IMR-90 (cell line): ENCODE measurements around the gene BCKDK. TPM values are rescaled to one million over a fixed set of nuclear protein-coding genes. Genes with fewer than 3 reads are reported as not detected.

Experiments used
- ATAC-seq: fragments of 200-7000 bp; cut with Tn5 transposase; 2 replicates; pipeline ENCODE4 v1.9.1; 2020; ENCODE audit warnings: low read depth, mild to moderate bottlenecking, moderate library complexity
- BruUV-seq: library from RNA; stranded (reverse); fragments of 400-500 nt; replicated peaks from 2 replicates; lab custom pipeline; 2021; lab: Mats Ljungman, UMichigan
- CTCF ChIA-PET: fragments of 300-600 bp; formaldehyde crosslinking; extraction: SDS; loops from one replicate; lab custom pipeline; 2021; ENCODE audit warnings: antibody characterized with exemption; lab: Yijun Ruan, JAX
- POLR2A ChIA-PET: fragments of 300-600 bp; sonication (Branson Sonifier 250); formaldehyde crosslinking; loops from one replicate; lab custom pipeline; 2022; ENCODE audit warnings: antibody characterized with exemption; ENCODE audit not compliant: unreplicated experiment; lab: Charles Lee
- DNase-seq: peaks from one replicate; pipeline ENCODE4 v3.0.0; 2013
- H2AFZ ChIP-seq: replicated peaks from 2 replicates; pipeline ENCODE3; 2013; ENCODE audit warnings: low read length, mild to moderate bottlenecking; ENCODE audit not compliant: poor library complexity
- H2AK5ac ChIP-seq: 2 replicates; pipeline ENCODE4 v1.6.1; 2013; ENCODE audit warnings: low read depth, low read length, inconsistent platforms
- H2AK9ac ChIP-seq: replicated peaks from 2 replicates; pipeline ENCODE3; 2013; ENCODE audit warnings: mild to moderate bottlenecking, low read depth, low read length, moderate library complexity; ENCODE audit not compliant: poor library complexity
- H2BK120ac ChIP-seq: 2 replicates; pipeline ENCODE4 v1.6.1; 2013; ENCODE audit warnings: low read depth, low read length, inconsistent platforms
- H2BK15ac ChIP-seq: 3 replicates; pipeline ENCODE4 v1.6.1; 2013; ENCODE audit warnings: low read depth, low read length, inconsistent platforms
- H2BK20ac ChIP-seq: 2 replicates; pipeline ENCODE4 v1.6.1; 2013; ENCODE audit warnings: low read depth, mild to moderate bottlenecking, inconsistent platforms, low read length, moderate library complexity
- H2BK5ac ChIP-seq: 2 replicates; pipeline ENCODE4 v1.6.1; 2013; ENCODE audit warnings: mild to moderate bottlenecking, low read depth, low read length, inconsistent platforms; ENCODE audit not compliant: poor library complexity, severe bottlenecking
- H3K14ac ChIP-seq: replicated peaks from 2 replicates; pipeline ENCODE4 v1.6.1; 2013; ENCODE audit warnings: low read depth, low read length, inconsistent platforms
- H3K18ac ChIP-seq: 2 replicates; pipeline ENCODE4 v1.6.1; 2013; ENCODE audit warnings: low read depth, low read length, control low read depth
- H3K23ac ChIP-seq: 2 replicates; pipeline ENCODE4 v1.6.1; 2013; ENCODE audit warnings: low read depth, low read length, inconsistent platforms
- H3K27ac ChIP-seq: 2 replicates; pipeline ENCODE4 v1.5.1; 2013; ENCODE audit warnings: mild to moderate bottlenecking, control low read depth, low read length; ENCODE audit not compliant: insufficient read depth
- H3K27me3 ChIP-seq: 2 replicates; pipeline ENCODE4 v1.6.1; 2013; ENCODE audit warnings: low read length; ENCODE audit not compliant: control insufficient read depth, insufficient read depth
- H3K36me3 ChIP-seq: 2 replicates; pipeline ENCODE4 v1.6.1; 2013; ENCODE audit warnings: low read length, mixed read lengths; ENCODE audit not compliant: control insufficient read depth, insufficient read depth
- H3K4ac ChIP-seq: 2 replicates; pipeline ENCODE4 v1.6.1; 2013; ENCODE audit warnings: low read depth, low read length, inconsistent platforms
- H3K4me1 ChIP-seq: 2 replicates; pipeline ENCODE4 v1.6.1; 2013; ENCODE audit warnings: low read length, mixed read lengths; ENCODE audit not compliant: control insufficient read depth, insufficient read depth
- H3K4me2 ChIP-seq: 2 replicates; pipeline ENCODE4 v1.6.1; 2013; ENCODE audit warnings: low read depth, mild to moderate bottlenecking, control low read depth, low read length, moderate library complexity
- H3K4me3 ChIP-seq: 2 replicates; pipeline ENCODE4 v1.5.1; 2013; ENCODE audit warnings: low read depth, mild to moderate bottlenecking, control low read depth, low read length, moderate library complexity; ENCODE audit not compliant: insufficient read depth
- H3K56ac ChIP-seq: 2 replicates; pipeline ENCODE4 v1.6.1; 2013; ENCODE audit warnings: low read length, inconsistent platforms; ENCODE audit not compliant: insufficient read depth; ENCODE audit errors: extremely low read depth
- H3K79me1 ChIP-seq, 2 experiments: 2 replicates each; pipeline ENCODE4 v1.6.1; 2013; ENCODE audit warnings: low read length in 2 of 2, inconsistent platforms in 1 of 2, low read depth in 1 of 2
- H3K9ac ChIP-seq: 2 replicates; pipeline ENCODE4 v1.6.1; 2013; ENCODE audit warnings: low read depth, low read length, control low read depth
- H3K9me1 ChIP-seq: 2 replicates; pipeline ENCODE4 v1.6.1; 2013; ENCODE audit warnings: low read length, inconsistent platforms; ENCODE audit not compliant: insufficient read depth
- H3K9me3 ChIP-seq: 2 replicates; pipeline ENCODE4 v1.6.1; 2013; ENCODE audit warnings: low read length; ENCODE audit not compliant: control insufficient read depth, insufficient read depth
- H4K20me1 ChIP-seq: 2 replicates; pipeline ENCODE4 v1.6.1; 2013; ENCODE audit warnings: low read length, inconsistent platforms; ENCODE audit not compliant: insufficient read depth
- H4K5ac ChIP-seq: 2 replicates; pipeline ENCODE4 v1.6.1; 2013; ENCODE audit warnings: mild to moderate bottlenecking, low read depth, low read length, control low read depth
- H4K8ac ChIP-seq, 2 experiments: 2 replicates each; pipeline ENCODE4 v1.6.1; 2013; ENCODE audit warnings: low read depth in 2 of 2, low read length in 2 of 2, control low read depth in 1 of 2, inconsistent platforms in 1 of 2
- H4K91ac ChIP-seq: 2 replicates; pipeline ENCODE4 v1.6.1; 2013; ENCODE audit warnings: low read depth, low read length, inconsistent platforms; ENCODE audit not compliant: insufficient read depth
- POLR2A ChIP-seq: IDR thresholded peaks from 2 replicates; pipeline ENCODE4 v1.6.1; 2012; ENCODE audit warnings: mild to moderate bottlenecking, low read depth, low read length
- RCOR1 ChIP-seq: IDR thresholded peaks from 2 replicates; pipeline ENCODE4 v1.6.1; 2012; ENCODE audit warnings: mild to moderate bottlenecking, low read length, improper control_type of control experiment; ENCODE audit not compliant: insufficient replicate concordance
- SMC3 ChIP-seq: fragments of 150-350 bp; IDR thresholded peaks from 2 replicates; pipeline ENCODE4 v1.6.1; 2016; ENCODE audit warnings: low read depth, mild to moderate bottlenecking, antibody characterized with exemption, low read length, moderate library complexity
- WGBS, 2 experiments: methylation state at CpG; one replicate each; pipeline versions ENCODE4 v1.1.5 to v1.1.7; 2013; ENCODE audit warnings: missing lambda C conversion rate in 2 of 2; ENCODE audit not compliant: insufficient read length in 1 of 2; ENCODE audit errors: extremely low coverage in 2 of 2; 5-methylcytosine and 5-hydroxymethylcytosine counted together
- dilution Hi-C: fragments of 300-500 bp; cut with HindIII; formaldehyde crosslinking; loops from one replicate; pipeline ENCODE4 v1.14.3; 2018; ENCODE audit warnings: low sequenced_read_pairs; ENCODE audit not compliant: unreplicated experiment
- in situ Hi-C: fragments of 300-500 bp; cut with MboI; formaldehyde crosslinking; loops from 3 replicates; pipeline ENCODE4 v1.14.3; 2019; ENCODE audit warnings: low sequenced_read_pairs, inconsistent platforms, mixed read lengths
- intact Hi-C: fragments of 100-400 bp; cut with micrococcal nuclease; formaldehyde crosslinking; loops from 2 replicates; pipeline ENCODE4 v1.10.0; 2022
- polyA plus RNA-seq, 3 experiments: library from polyadenylated mRNA; depleted of rRNA; stranded (reverse); fragments of >200 nt; gene quantifications; 2 replicates each; pipeline ENCODE4 v1.2.3, GENCODE V29; 2012; ENCODE audit warnings: low replicate concordance in 1 of 3
- total RNA-seq: library from RNA; depleted of rRNA; stranded (reverse); fragments of >200 nt; gene quantifications from 2 replicates; pipeline ENCODE4 v1.2.3, GENCODE V29; 2012

The BCKDK gene
- total and polyA plus RNA-seq, 2 of the 4 experiments (the other 2 are of a cell fraction): 26.0 to 79.3 TPM

DNA sequence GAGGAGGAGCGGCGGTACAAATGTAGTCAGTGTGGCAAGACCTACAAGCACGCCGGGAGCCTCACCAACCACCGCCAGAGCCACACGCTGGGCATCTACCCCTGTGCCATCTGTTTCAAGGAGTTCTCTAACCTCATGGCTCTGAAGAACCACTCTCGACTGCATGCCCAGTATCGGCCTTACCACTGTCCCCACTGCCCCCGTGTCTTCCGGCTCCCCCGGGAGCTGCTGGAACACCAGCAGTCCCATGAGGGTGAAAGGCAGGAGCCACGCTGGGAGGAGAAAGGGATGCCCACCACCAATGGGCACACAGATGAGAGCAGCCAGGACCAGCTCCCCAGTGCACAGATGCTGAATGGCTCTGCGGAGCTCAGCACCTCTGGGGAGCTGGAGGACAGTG, 31.2 kb upstream of the BCKDK start:
- H3K27ac ChIP-seq: no peak overlapping the region
- H2BK15ac ChIP-seq: no peak overlapping the region
- H3K56ac ChIP-seq: no peak overlapping the region
- H2AK9ac ChIP-seq: no peak overlapping the region
- DNase-seq: no peak
- in situ Hi-C loops (loop anchor here (10.0 kb wide), 1 partner anchor 388 kb away; no protein-coding TSS in a partner anchor), dilution Hi-C loops (no loop called here), intact Hi-C loops (loop anchor here (10.0 kb wide), 1 partner anchor 122 kb away; the partner anchor contains the start of gene SETD1A)
- no peaks in the 10 kb centered on the region for H3K9me3 ChIP-seq
- WGBS, 2 experiments: 100% methylated on average over 7 of the region's 13 CpGs; no CpG with 5 or more reads in 1 of the 2 experiments
- H3K23ac ChIP-seq: no peak overlapping the region
- no peaks in the 10 kb centered on the region for H3K27me3 ChIP-seq
- no TSS peak for BruUV-seq
- no peak overlapping the region for H2BK5ac ChIP-seq
- peaks cover 56% of the 10 kb centered on the region for H3K36me3 ChIP-seq
- H2AFZ ChIP-seq: no peak overlapping the region
- no peak overlapping the region for H3K4me3 ChIP-seq
- peaks cover 10% of the 10 kb centered on the region; the same call in 1 of the 2 replicates for H4K20me1 ChIP-seq
- H3K79me1 ChIP-seq: peaks cover 15 to 65% of the 10 kb centered on the region in 2 experiments
- no peak overlapping the region for H3K18ac ChIP-seq
- CTCF ChIA-PET: interaction anchor here (0.6 kb wide), 1 partner anchor 25 kb away, joined by 4 read pairs; no protein-coding TSS in a partner anchor
- no peaks in the 10 kb centered on the region for H3K9me1 ChIP-seq
- no peak overlapping the region for H4K91ac ChIP-seq
- H3K4ac ChIP-seq: no peak overlapping the region
- POLR2A ChIA-PET: no interaction called here
- 0 out of 2 replicates have a peak, but pooled peaks cover under 1% of the 10 kb centered on the region for H3K4me1 ChIP-seq
- no peak overlapping the region for H3K9ac ChIP-seq
- no peak overlapping the region for H4K5ac ChIP-seq
- H2BK120ac ChIP-seq: no peak overlapping the region
- no peak overlapping the region for H4K8ac ChIP-seq
- TF ChIP-seq RCOR1 (no peak), POLR2A (no peak), SMC3 (no peak)
- H2AK5ac ChIP-seq: no peak overlapping the region
- no peak for ATAC-seq
- no peak overlapping the region for H3K4me2 ChIP-seq
- H2BK20ac ChIP-seq: no peak overlapping the region
- H3K14ac ChIP-seq: no peak overlapping the region
